HCT116 (cell line): ENCODE data around the gene TTC38. TPM values are rescaled to one million over a fixed set of nuclear protein-coding genes. Genes with fewer than 3 reads are reported as not detected.
A peak's percentile ranks its signal among the peaks of the same experiment; 100 is the strongest.

ENCODE experiments used
- CEBPB ChIP-seq: IDR thresholded peaks from 2 replicates; pipeline ENCODE4 v1.6.1; 2012; ENCODE audit warnings: low read depth
- CTCF ChIP-seq, 3 experiments: fragments of 200-600 bp in 1 of 3; sonication (generic) in 1 of 3; IDR thresholded peaks in 2 of 3; conservative IDR thresholded peaks in 1 of 3; 2 replicates each; pipeline ENCODE4 v1.5.1; 2012 to 2017; ENCODE audit warnings: low read depth in 2 of 3, low read length in 2 of 3, antibody characterized with exemption in 1 of 3, borderline replicate concordance in 1 of 3, control low read depth in 1 of 3, mild to moderate bottlenecking in 1 of 3, mixed read lengths in 1 of 3, mixed run types in 1 of 3, moderate library complexity in 1 of 3; ENCODE audit not compliant: insufficient read depth in 1 of 3
- ELF1 ChIP-seq: IDR thresholded peaks from 2 replicates; pipeline ENCODE4 v1.6.1; 2012; ENCODE audit warnings: low read depth, borderline replicate concordance
- POLR2AphosphoS5 ChIP-seq: IDR thresholded peaks from 2 replicates; pipeline ENCODE4 v1.6.1; 2011; ENCODE audit warnings: mild to moderate bottlenecking, low read depth, low read length, moderate library complexity
- RAD21 ChIP-seq: IDR thresholded peaks from 2 replicates; pipeline ENCODE4 v1.6.1; 2012; ENCODE audit warnings: low read depth, mild to moderate bottlenecking
- SIN3A ChIP-seq: IDR thresholded peaks from 2 replicates; pipeline ENCODE4 v1.6.1; 2012; ENCODE audit warnings: low read depth
- SP1 ChIP-seq: IDR thresholded peaks from 2 replicates; pipeline ENCODE4 v1.6.1; 2012; ENCODE audit warnings: low read depth
- SRF ChIP-seq: IDR thresholded peaks from 2 replicates; pipeline ENCODE4 v1.6.1; 2012; ENCODE audit warnings: low read depth
- YY1 ChIP-seq: IDR thresholded peaks from 2 replicates; pipeline ENCODE4 v1.6.1; 2011; ENCODE audit warnings: low read length, low read depth, moderate library complexity, mild to moderate bottlenecking; ENCODE audit not compliant: insufficient replicate concordance; ENCODE audit errors: extremely low read depth
- ZBTB33 ChIP-seq: IDR thresholded peaks from 2 replicates; pipeline ENCODE4 v1.6.1; 2011; ENCODE audit warnings: mild to moderate bottlenecking, low read length, moderate library complexity; ENCODE audit not compliant: insufficient replicate concordance; ENCODE audit errors: extremely low read depth
- ZFX ChIP-seq: fragments of 450-650 bp; IDR thresholded peaks from 2 replicates; pipeline ENCODE4 v1.6.1; 2017
- ZNF274 ChIP-seq: fragments of 200-500 bp; sonication (Bioruptor generic); IDR thresholded peaks from 2 replicates; pipeline ENCODE4 v1.6.1; 2014; ENCODE audit warnings: mild to moderate bottlenecking, low read depth, low read length, inconsistent platforms
- total RNA-seq: library from RNA; stranded (reverse); gene quantifications from one replicate; pipeline ENCODE4 v1.2.1, GENCODE V29; 2021; ENCODE audit not compliant: unreplicated experiment

Gene TTC38
- total RNA-seq, 1 experiment from 2014 or later = 22.9 TPM

DNA sequence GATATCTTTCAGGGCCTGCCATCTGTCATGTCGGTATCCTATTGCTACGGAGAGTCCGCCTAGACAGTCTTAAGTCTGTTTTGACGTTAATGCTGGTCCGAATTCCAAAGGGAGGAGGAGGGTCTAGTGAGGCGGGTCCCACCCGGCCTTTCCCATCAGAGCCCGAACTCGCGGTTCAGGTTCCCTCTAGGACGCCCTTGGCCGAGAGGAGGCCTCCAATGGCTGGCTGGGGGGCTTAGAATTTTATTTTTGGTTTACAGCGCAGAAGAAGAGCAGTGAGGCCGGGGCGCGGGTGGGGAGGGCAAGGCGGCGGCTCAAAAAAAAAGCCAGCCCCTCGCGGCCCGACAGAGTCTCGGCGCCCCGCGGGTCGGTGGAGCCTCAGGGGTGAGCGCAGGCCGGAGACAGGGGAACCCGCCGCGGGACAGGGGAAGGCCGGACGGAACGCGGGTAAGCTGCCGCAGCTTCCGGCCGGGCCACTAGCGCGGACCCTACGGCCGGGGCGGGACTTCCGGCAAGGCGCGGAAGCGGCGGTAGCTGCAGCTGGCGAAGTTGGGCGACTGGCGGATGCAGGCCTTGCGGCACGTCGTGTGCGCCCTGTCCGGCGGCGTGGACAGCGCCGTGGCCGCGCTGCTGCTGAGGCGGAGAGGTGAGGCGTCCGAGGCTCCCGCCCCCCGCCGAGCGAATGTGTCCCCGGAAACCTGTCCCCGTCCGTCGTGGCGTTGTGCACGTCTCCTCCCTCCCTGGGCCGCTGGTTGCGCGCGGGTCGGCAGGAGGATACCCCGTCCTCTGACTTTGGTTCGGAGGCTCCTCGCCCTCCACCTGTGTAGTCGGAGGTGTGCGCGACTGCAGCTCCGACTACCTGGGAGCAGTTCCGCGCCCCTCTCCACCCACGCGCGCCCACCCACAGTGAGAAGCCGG lies 67.7 kb downstream of the TTC38 start, which contains the start of gene TRMU (continued):
- TF ChIP-seq ZNF274 (no peak), CEBPB (no peak), ZBTB33 (peak; percentile 56), SIN3A (peak; percentile 72), ELF1 (peak; percentile 73), POLR2AphosphoS5 (peak; percentile 80), CTCF (IDR thresholded peaks at IDR 0.05 in 2 of 3, conservative IDR thresholded peaks at IDR 0.05 in 1 of 3; ENCODE audit: borderline replicate concordance in 1 of 3, insufficient read depth in 1 of 3, low read depth in 2 of 3, low read length in 2 of 3) (no peak), YY1 (peak; percentile 70), RAD21 (no peak), ZFX (peak; percentile 97), SP1 (no peak; the same call in 1 of the 2 replicates), SRF (peak; percentile 60; the same call in 1 of the 2 replicates)
